B cell (primary cell): ENCODE data around the gene CCNK. TPM values are rescaled to one million over a fixed set of nuclear protein-coding genes. Genes with fewer than 3 reads are reported as not detected.

Source experiments
- ATAC-seq: fragments of 200-7000 bp; cut with Tn5 transposase; one replicate; pipeline ENCODE4 v1.10.0; 2021; ENCODE audit warnings: low read depth, mild to moderate bottlenecking, moderate number of reproducible peaks, moderate library complexity
- CTCF ChIA-PET: fragments of 350-600 bp; sonication (Branson Sonifier 250); formaldehyde crosslinking; loops from one replicate; lab custom pipeline; 2021; ENCODE audit warnings: antibody characterized with exemption, inconsistent platforms; lab: Charles Lee
- POLR2A ChIA-PET: fragments of 350-600 bp; sonication (Branson Sonifier 250); formaldehyde crosslinking; loops from one replicate; lab custom pipeline; 2021; ENCODE audit warnings: antibody characterized with exemption; lab: Charles Lee
- DNase-seq: peaks from one replicate; pipeline ENCODE4 v3.0.0; 2013
- H2AFZ ChIP-seq: 2 replicates; pipeline ENCODE4 v1.6.1; 2012; ENCODE audit warnings: mild to moderate bottlenecking, low read depth, low read length; ENCODE audit not compliant: insufficient read depth, poor library complexity, severe bottlenecking
- H3K27ac ChIP-seq, 2 donors: 1 replicate in 1 of 2; 2 replicates in 1 of 2; pipeline ENCODE4 v1.5.1; 2012 to 2013; ENCODE audit warnings: low read length in 2 of 2, mild to moderate bottlenecking in 2 of 2, moderate library complexity in 1 of 2
- H3K27me3 ChIP-seq, 4 experiments: fragments of 200-600 bp in 1 of 4; sonication (generic) in 1 of 4; replicated peaks in 1 of 4; 1 replicate in 2 of 4; 2 replicates in 2 of 4; pipeline versions ENCODE4 v1.6.1 to v1.7.0; 2013 to 2016; ENCODE audit warnings: low read length in 3 of 4, mild to moderate bottlenecking in 2 of 4, mixed read lengths in 1 of 4, moderate library complexity in 1 of 4; ENCODE audit not compliant: insufficient read depth in 4 of 4, control insufficient read depth in 3 of 4; ENCODE audit errors: control extremely low read depth in 1 of 4
- H3K36me3 ChIP-seq, 2 experiments: replicated peaks in 1 of 2; 1 replicate in 1 of 2; 2 replicates in 1 of 2; pipeline versions ENCODE4 v1.6.1 to v1.7.1; 2013; ENCODE audit warnings: low read length in 1 of 2; ENCODE audit not compliant: insufficient read depth in 2 of 2, control insufficient read depth in 1 of 2; ENCODE audit errors: control extremely low read depth in 1 of 2, extremely low read depth in 1 of 2
- H3K4me1 ChIP-seq, 2 donors: fragments of 200-600 bp in 1 of 2; sonication (generic) in 1 of 2; 1 replicate in 1 of 2; 2 replicates in 1 of 2; pipeline versions ENCODE4 v1.5.1 to v1.6.1; 2013 to 2017; ENCODE audit warnings: low read length in 2 of 2; ENCODE audit not compliant: control insufficient read depth in 2 of 2, insufficient read depth in 2 of 2
- H3K4me2 ChIP-seq: replicated peaks from 2 replicates; pipeline ENCODE3; 2012; ENCODE audit warnings: mild to moderate bottlenecking, low read depth, low read length; ENCODE audit not compliant: poor library complexity, severe bottlenecking
- H3K4me3 ChIP-seq, 5 experiments: fragments of 200-600 bp in 1 of 5; sonication (generic) in 1 of 5; 1 replicate in 3 of 5; 2 replicates in 2 of 5; pipeline versions ENCODE4 v1.5.1 to v1.7.0; 2011 to 2016; ENCODE audit warnings: low read length in 4 of 5, mild to moderate bottlenecking in 4 of 5, low read depth in 2 of 5, control low read depth in 1 of 5, moderate library complexity in 1 of 5; ENCODE audit not compliant: insufficient read depth in 1 of 5; ENCODE audit errors: control extremely low read depth in 1 of 5, extremely low read depth in 1 of 5
- H3K79me2 ChIP-seq: fragments of 200-600 bp; sonication (generic); one replicate; pipeline ENCODE4 v1.6.0; 2016; ENCODE audit warnings: low read length; ENCODE audit not compliant: control insufficient read depth, insufficient read depth
- H3K9ac ChIP-seq: fragments of 200-600 bp; sonication (generic); 2 replicates; pipeline ENCODE4 v1.6.1; 2017; ENCODE audit warnings: mild to moderate bottlenecking, low read length, moderate library complexity
- H3K9me3 ChIP-seq, 3 donors: one replicate each; pipeline versions ENCODE4 v1.6.1 to v1.7.1; 2013; ENCODE audit warnings: low read length in 2 of 3; ENCODE audit not compliant: control insufficient read depth in 2 of 3, insufficient read depth in 1 of 3; ENCODE audit errors: control extremely low read depth in 1 of 3
- H4K20me1 ChIP-seq: 2 replicates; pipeline ENCODE4 v1.6.0; 2012; ENCODE audit warnings: mild to moderate bottlenecking, low read length; ENCODE audit not compliant: insufficient read depth, control insufficient read depth, poor library complexity, severe bottlenecking
- H3K27ac Mint-ChIP-seq: one replicate; pipeline ENCODE4 v1.8.0; 2021; ENCODE audit warnings: mixed read lengths
- H3K27me3 Mint-ChIP-seq: one replicate; pipeline ENCODE4 v1.8.0; 2021; ENCODE audit warnings: mixed read lengths
- H3K4me1 Mint-ChIP-seq: one replicate; pipeline ENCODE4 v1.8.0; 2021; ENCODE audit warnings: mixed read lengths
- H3K4me3 Mint-ChIP-seq: one replicate; pipeline ENCODE4 v1.8.0; 2021; ENCODE audit warnings: mixed read lengths
- H3K9me3 Mint-ChIP-seq: one replicate; pipeline ENCODE4 v1.8.0; 2022; ENCODE audit warnings: mixed read lengths; ENCODE audit not compliant: insufficient read depth
- EZH2 ChIP-seq: IDR thresholded peaks from 2 replicates; pipeline ENCODE4 v1.6.1; 2012; ENCODE audit warnings: borderline replicate concordance, low read depth, mild to moderate bottlenecking, moderate library complexity, low read length; ENCODE audit not compliant: insufficient read depth, poor library complexity, severe bottlenecking
- WGBS: methylation state at CpG from one replicate; pipeline ENCODE4 v1.1.5; 2013; ENCODE audit warnings: missing lambda C conversion rate; ENCODE audit not compliant: insufficient coverage; 5-methylcytosine and 5-hydroxymethylcytosine counted together
- intact Hi-C: fragments of 100-400 bp; cut with micrococcal nuclease; formaldehyde crosslinking; loops from one replicate; pipeline ENCODE4 v1.10.0; 2022
- polyA plus RNA-seq: library from polyadenylated mRNA; depleted of rRNA; stranded (reverse); fragments of >200 nt; gene quantifications from 2 replicates; pipeline ENCODE4 v1.2.3, GENCODE V29; 2012
- total RNA-seq, 2 donors: library from RNA; stranded (reverse); fragments of 120-200 nt in 1 of 2; gene quantifications; 1 replicate in 1 of 2; 2 replicates in 1 of 2; pipeline versions ENCODE4 v1.2.3 to v1.2.4, GENCODE V29; 2013 to 2022
- TF ChIP-seq, protein P1 (sequence below): fragments of 200-600 bp; IDR thresholded peaks from one replicate; pipeline ENCODE4 v1.8.0; 2022; ENCODE audit warnings: antibody characterized with exemption, mild to moderate bottlenecking

The CCNK gene
- total and polyA plus RNA-seq, 2 donors (not counting 1 experiment from before 2014, with no cell fraction given), result 17.5 to 82.0 TPM

DNA sequence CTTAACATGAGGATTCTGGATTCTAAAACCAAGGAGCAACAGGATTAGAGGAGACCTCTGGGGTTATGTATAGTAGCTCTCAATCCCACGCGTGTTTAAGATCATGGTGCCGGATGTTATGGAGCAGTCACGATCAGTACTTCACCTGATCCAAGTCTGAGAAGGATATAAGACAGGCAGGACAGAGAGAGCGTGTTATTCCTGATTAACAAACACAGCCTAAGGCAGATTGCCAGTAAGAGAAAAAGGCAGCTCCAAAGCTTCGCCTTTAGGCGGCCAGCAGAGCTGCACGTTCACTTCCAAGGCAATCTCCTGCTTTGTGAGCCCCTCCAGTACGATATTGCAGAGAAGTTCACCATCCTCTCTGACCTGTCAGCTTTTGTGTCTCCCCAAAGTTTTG lies 6.0 kb upstream of the CCNK start:
- Mint-ChIP-seq H3K9me3 (no peaks in the 10 kb centered on the region), H3K4me1 (peaks cover 29% of the 10 kb centered on the region), H3K27me3 (no peaks in the 10 kb centered on the region), H3K27ac (no peak overlapping the region), H3K4me3 (no peak overlapping the region)
- Histone ChIP-seq H3K4me1 (peaks cover 12% of the 10 kb centered on the region in 2 donors), H3K27me3 (no peaks in the 10 kb centered on the region), H3K36me3 (no peaks in the 10 kb centered on the region), H3K27ac (no peak overlapping the region), H2AFZ (no peak overlapping the region), H3K9me3 (no peaks in the 10 kb centered on the region), H3K79me2 (peaks cover 98% of the 10 kb centered on the region), H4K20me1 (peaks cover 55% of the 10 kb centered on the region), H3K4me3 (no peak overlapping the region), H3K9ac (no peak overlapping the region), H3K4me2 (no peak overlapping the region)
- intact Hi-C loops, result no loop called here
- ChIA-PET POLR2A (no interaction called here), CTCF (interaction anchor here (1.8 kb wide), 1 partner anchor 32 kb away, joined by 3 read pairs; no protein-coding TSS in a partner anchor)
- 95% methylated on average over 5 of the region's 9 CpGs for WGBS
- no peak for ATAC-seq
- TF ChIP-seq, protein P1, sequence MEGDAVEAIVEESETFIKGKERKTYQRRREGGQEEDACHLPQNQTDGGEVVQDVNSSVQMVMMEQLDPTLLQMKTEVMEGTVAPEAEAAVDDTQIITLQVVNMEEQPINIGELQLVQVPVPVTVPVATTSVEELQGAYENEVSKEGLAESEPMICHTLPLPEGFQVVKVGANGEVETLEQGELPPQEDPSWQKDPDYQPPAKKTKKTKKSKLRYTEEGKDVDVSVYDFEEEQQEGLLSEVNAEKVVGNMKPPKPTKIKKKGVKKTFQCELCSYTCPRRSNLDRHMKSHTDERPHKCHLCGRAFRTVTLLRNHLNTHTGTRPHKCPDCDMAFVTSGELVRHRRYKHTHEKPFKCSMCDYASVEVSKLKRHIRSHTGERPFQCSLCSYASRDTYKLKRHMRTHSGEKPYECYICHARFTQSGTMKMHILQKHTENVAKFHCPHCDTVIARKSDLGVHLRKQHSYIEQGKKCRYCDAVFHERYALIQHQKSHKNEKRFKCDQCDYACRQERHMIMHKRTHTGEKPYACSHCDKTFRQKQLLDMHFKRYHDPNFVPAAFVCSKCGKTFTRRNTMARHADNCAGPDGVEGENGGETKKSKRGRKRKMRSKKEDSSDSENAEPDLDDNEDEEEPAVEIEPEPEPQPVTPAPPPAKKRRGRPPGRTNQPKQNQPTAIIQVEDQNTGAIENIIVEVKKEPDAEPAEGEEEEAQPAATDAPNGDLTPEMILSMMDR, result no peak
- TF ChIP-seq EZH2, result no peak
- DNase-seq, result no peak

DNA sequence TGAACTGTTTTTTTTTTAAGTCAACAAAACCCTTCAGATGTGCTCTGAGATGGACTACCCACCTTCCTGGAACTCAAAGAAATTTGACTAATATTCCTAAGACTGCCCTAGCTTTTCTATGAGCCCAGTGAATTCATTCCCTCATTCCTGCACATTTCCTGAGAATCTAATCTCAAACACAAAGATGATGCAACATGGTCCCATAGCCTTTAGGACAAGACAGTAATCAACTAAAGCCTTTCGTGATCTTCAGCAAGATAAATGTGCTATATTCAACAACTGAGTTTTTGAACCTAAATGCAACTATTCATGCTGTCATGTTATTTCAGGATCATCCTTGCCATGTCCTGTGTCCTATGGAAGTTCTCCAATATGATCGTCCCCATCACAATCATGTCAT lies 5.5 kb upstream of the CCNK start:
- peaks cover 29% of the 10 kb centered on the region for H3K4me1 Mint-ChIP-seq
- CTCF ChIA-PET, result interaction anchor here (1.8 kb wide), 1 partner anchor 32 kb away, joined by 3 read pairs; no protein-coding TSS in a partner anchor
- no peaks in the 10 kb centered on the region for H3K27me3 Mint-ChIP-seq
- H3K4me1 ChIP-seq, result peaks cover 12% of the 10 kb centered on the region in 2 donors
- intact Hi-C loops, result no loop called here
- H2AFZ ChIP-seq, result no peak overlapping the region
- H3K4me3 ChIP-seq, result no peak overlapping the region
- peaks cover 93% of the 10 kb centered on the region for H3K79me2 ChIP-seq
- H3K4me2 ChIP-seq, result no peak overlapping the region
- POLR2A ChIA-PET, result no interaction called here
- no peaks in the 10 kb centered on the region for H3K27me3 ChIP-seq
- no peaks in the 10 kb centered on the region for H3K36me3 ChIP-seq
- no peak for DNase-seq
- no peak for TF ChIP-seq EZH2
- ATAC-seq, result no peak
- WGBS, result 100% methylated on average over 1 of the region's 2 CpGs
- H3K9me3 Mint-ChIP-seq, result no peaks in the 10 kb centered on the region
- no peaks in the 10 kb centered on the region for H3K9me3 ChIP-seq
- H3K4me3 Mint-ChIP-seq, result no peak overlapping the region
- H3K27ac Mint-ChIP-seq, result no peak overlapping the region
- H3K9ac ChIP-seq, result no peak overlapping the region
- H3K27ac ChIP-seq, result no peak overlapping the region
- H4K20me1 ChIP-seq, result peaks cover 50% of the 10 kb centered on the region
